Measurements from ENCODE around the gene PWWP2B. TPM values are rescaled to one million over a fixed set of nuclear protein-coding genes. Genes with fewer than 3 reads are reported as not detected.
"Not testable (repeated sequence)": the region's sequence is repeated elsewhere in the genome, so short reads cannot be mapped to it uniquely, and the experiment has no call there.

The PWWP2B gene
- total RNA-seq, 1 experiment from 2014 or later, result 6.7 TPM

- not testable (repeated sequence) for DNase-seq (ENCODE audit: low read depth)
Observed at GRCh38 chr10:132380986-132381385, 16.0 kb upstream of the PWWP2B start.

- no peak for DNase-seq (ENCODE audit: low read depth)
Observed at GRCh38 chr10:132381741-132382140, 15.3 kb upstream of the PWWP2B start.

- DNase-seq (ENCODE audit: low read depth), result peak; percentile 85
Observed at GRCh38 chr10:132382231-132382922, 14.6 kb upstream of the PWWP2B start.

DNA sequence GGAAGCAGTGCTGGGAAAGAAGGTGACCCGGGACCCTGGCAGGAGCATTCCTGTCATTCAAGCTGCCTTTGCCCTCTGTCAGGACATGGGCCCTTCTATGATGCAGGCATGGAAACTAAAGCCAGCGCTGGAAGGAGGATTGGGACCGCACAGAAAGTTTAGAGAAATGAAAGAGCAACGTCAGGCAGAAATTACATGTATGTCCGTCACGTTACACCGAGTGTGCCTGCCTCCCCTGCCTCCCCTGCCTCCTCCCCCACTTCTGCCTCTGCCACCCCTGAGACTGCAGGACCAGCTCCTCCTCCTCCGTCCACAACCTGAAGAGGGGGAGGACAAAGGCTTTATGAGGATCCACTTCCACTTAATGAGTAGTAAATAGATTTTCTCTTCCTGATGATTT lies 13.9 kb upstream of the PWWP2B start:
- no peak for DNase-seq (ENCODE audit: low read depth)

GRCh38 chr10:132383751-132384196 lies 13.2 kb upstream of the PWWP2B start:
- DNase-seq (ENCODE audit: low read depth), result no peak

GRCh38 chr10:132384618-132385388 lies 12.2 kb upstream of the PWWP2B start:
- DNase-seq (ENCODE audit: low read depth), result no peak

DNA sequence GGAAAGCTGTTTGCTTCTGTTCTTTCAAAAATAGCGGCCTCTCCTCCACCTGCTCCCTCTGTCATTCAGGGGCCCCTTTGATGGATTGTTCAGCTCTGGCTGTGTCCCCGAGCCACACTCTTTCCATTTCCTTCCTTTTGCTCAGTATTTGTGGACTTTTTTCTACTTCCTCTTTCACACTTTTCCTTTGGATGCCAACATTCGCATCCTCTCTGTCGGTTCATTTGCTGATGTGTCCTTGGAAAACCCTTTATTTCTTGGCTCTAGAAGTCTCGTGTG lies 11.7 kb upstream of the PWWP2B start:
- DNase-seq (ENCODE audit: low read depth), result no peak

- no peak for DNase-seq (ENCODE audit: low read depth)
Observed at GRCh38 chr10:132385721-132386418, 11.1 kb upstream of the PWWP2B start.

GRCh38 chr10:132386419-132386831 lies 10.6 kb upstream of the PWWP2B start:
- DNase-seq (ENCODE audit: low read depth), result no peak

DNA sequence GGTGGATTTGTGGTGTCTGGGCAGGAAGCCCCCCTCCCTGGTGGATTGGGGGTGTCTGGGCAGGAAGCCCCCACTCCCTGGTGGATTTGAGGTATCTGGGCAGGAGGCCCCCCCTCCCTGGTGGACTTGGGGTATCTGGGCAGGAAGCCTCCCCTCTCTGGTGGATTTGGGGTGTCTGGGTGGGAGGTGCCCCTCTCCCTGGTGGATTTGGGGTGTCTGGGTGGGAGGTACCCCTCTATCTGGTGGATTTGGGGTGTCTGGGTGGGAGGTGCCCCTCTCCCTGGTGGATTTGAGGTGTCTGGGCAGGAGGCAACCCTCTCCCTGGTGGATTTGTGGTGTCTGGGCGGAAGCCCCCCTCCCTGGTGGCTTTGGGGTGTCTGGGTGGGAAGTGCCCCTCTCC lies 10.1 kb upstream of the PWWP2B start:
- DNase-seq (ENCODE audit: low read depth), result not testable (repeated sequence)

DNA sequence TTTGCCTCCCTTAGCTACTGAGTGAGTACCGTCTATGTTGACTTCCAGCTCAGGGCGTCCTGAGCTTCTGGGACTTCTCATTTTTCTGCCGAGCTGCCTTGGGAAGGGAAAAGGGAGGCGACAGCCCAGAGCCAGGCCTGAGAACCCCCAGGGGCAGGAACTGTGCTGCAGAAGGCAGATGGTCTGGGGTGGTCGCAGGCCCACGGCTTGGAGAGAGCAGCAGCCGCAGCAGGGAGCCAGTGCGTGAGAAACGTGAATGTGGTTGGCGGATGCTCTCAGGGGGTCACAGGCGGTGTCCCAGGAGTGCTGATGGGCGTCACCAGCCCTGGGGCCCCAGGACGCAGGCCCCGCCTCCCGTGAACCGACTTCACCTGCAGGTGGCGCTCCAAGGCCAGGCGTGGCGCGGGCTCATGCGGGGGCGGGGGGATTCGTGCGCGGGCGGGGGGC lies 9.2 kb upstream of the PWWP2B start:
- peak; percentile 63 for DNase-seq (ENCODE audit: low read depth)

GRCh38 chr10:132388891-132389432 lies 8.0 kb upstream of the PWWP2B start:
- no peak for DNase-seq (ENCODE audit: low read depth)

DNA sequence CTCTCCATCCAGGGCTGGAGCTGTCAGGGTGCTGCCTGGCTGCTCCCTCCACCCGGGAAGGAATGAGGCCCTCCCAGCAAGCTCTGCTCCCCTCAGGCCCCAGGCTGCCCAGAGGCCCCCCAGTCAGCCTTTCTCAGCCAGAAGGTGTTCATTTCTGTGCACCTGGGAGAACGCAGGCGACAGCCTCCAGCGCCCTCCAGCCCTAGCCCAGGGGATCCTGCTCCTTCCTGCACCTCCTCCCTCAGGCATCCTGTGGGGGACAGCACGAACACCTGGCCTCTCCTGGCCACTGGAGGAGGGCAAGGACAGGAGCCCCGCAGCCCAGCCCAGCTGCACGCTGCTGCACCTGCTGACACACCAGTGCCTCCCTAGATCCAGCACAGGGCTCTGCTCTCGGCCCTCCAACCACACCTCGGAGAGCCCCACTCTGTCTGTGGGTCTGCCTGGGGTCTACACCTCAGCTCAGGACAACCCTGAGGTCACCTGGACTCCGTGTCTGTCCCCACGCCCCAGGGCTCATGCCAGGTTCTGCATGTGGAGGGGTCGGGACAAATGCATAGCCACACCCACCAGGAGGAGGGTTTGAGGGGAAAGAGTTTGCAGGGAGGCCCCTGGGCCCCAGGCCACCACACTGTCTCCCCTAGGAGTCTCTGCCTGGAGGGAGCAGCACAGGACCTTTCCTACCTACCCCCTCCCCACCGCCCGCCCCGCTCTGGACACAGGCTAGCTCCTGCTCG lies 7.4 kb upstream of the PWWP2B start:
- no peak for DNase-seq (ENCODE audit: low read depth)

GRCh38 chr10:132390170-132390920 lies 6.7 kb upstream of the PWWP2B start:
- DNase-seq (ENCODE audit: low read depth), result no peak

- DNase-seq (ENCODE audit: low read depth), result no peak
Observed at GRCh38 chr10:132390921-132391675, 5.9 kb upstream of the PWWP2B start.

DNA sequence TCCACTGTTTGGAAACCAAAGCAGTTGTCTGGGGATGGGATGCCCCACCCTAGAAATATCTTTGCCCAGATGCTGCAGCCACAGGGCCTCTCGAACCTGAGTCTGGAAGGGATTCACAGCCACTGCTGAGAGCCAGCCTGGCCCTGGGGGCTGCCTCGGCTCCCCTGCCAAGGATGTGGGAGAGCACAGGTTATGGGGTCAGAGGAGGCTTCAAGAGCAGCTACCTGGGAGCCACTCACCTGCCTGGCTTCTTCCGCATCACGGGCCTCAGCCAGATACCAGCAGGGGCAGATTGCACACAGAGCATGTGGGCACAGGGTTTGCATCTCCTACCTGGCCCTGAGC lies 5.4 kb upstream of the PWWP2B start:
- DNase-seq (ENCODE audit: low read depth), result no peak

GRCh38 chr10:132392184-132392800 lies 4.7 kb upstream of the PWWP2B start:
- no peak for DNase-seq (ENCODE audit: low read depth)

- DNase-seq (ENCODE audit: low read depth), result no peak
Observed at GRCh38 chr10:132392811-132393694, 3.9 kb upstream of the PWWP2B start.

DNA sequence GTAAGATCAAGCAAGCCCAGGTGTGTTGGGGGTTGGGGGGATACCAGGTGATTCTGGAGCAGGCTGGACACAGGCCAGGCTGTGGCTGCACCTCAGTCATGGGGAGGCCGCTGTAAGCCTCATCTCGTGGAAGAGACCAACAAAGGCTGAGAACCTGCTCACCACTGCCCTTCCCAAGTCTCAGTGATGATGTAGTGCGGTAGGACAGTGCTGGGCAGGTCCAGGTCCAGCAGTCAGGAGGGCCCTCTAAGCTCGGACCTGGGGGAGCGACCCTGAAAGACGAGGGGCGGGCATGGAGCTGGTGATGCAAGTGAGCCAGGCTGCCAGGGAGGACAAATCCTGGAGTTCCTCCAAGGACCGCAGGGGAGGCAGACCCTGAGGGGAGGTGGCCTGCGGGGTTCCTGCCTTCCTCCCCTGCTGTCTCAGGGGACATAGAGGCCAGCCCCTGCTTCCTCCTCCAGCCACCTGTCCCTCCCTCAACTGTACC lies 3.3 kb upstream of the PWWP2B start:
- no peak for DNase-seq (ENCODE audit: low read depth)
